ENCODE measurements around the gene MVK. TPM values are rescaled to one million over a fixed set of nuclear protein-coding genes. Genes with fewer than 3 reads are reported as not detected.

Gene MVK
- total RNA-seq, 1 donor from 2014 or later, result 53.6 TPM

DNA sequence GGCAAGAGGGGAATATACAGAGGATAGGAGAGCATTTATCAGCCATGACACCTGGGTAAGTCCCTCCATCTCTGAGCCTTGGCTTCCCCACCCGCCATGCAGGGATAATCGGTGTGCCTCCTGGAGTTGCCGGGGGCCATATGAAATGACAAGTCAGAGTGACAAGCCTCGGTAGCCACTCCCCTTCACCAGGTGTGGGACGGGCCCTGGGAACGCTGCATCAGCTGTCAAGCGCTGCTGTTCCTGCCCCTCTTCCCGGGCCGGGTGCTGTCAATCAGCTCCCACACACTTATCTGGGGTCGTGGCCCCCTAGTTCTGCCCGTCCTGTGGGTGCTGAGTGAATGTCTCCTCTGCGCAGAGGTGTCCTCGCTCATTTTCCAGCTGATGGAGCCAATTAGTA, 57.2 kb downstream of the MVK start:
- Mint-ChIP-seq H3K9me3 (ENCODE audit: unreplicated experiment) (peaks cover 3% of the 10 kb centered on the region), H3K27me3 (ENCODE audit: unreplicated experiment) (peaks cover 6% of the 10 kb centered on the region), H3K27ac (ENCODE audit: unreplicated experiment) (no peak overlapping the region), H3K4me1 (ENCODE audit: low read depth, unreplicated experiment) (peaks cover 3% of the 10 kb centered on the region), H3K36me3 (ENCODE audit: unreplicated experiment) (peaks cover 6% of the 10 kb centered on the region), H3K4me3 (ENCODE audit: unreplicated experiment) (no peak overlapping the region)
- TF ChIP-seq, protein P1, sequence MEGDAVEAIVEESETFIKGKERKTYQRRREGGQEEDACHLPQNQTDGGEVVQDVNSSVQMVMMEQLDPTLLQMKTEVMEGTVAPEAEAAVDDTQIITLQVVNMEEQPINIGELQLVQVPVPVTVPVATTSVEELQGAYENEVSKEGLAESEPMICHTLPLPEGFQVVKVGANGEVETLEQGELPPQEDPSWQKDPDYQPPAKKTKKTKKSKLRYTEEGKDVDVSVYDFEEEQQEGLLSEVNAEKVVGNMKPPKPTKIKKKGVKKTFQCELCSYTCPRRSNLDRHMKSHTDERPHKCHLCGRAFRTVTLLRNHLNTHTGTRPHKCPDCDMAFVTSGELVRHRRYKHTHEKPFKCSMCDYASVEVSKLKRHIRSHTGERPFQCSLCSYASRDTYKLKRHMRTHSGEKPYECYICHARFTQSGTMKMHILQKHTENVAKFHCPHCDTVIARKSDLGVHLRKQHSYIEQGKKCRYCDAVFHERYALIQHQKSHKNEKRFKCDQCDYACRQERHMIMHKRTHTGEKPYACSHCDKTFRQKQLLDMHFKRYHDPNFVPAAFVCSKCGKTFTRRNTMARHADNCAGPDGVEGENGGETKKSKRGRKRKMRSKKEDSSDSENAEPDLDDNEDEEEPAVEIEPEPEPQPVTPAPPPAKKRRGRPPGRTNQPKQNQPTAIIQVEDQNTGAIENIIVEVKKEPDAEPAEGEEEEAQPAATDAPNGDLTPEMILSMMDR (IDR thresholded peaks at IDR 0.05; ENCODE audit: partially characterized antibody, unreplicated experiment), result no peak
- no peak for DNase-seq

DNA sequence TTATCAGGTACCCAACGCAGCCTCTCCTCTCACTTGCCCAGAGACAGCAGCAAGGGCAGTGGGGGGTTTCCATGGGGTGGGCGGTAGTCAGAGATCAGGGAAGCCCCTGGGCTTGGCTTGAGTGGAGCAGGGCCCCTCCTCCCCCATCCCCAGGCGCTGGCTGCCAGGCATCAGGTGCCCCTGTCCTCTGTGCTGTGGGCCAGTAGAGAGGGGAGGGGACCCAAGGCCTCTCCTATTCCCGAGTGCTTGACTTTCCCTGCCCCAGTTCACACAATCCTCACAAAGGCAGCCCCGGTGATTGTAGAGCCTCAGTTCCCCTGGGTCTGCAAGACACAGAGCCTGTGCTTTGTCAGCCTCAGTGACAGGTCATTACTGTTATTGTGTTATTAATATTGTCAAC, 57.7 kb downstream of the MVK start:
- TF ChIP-seq, protein P1 (IDR thresholded peaks at IDR 0.05; ENCODE audit: partially characterized antibody, unreplicated experiment), result no peak
- Mint-ChIP-seq H3K9me3 (ENCODE audit: unreplicated experiment) (peaks cover 3% of the 10 kb centered on the region), H3K36me3 (ENCODE audit: unreplicated experiment) (peaks cover 6% of the 10 kb centered on the region), H3K4me3 (ENCODE audit: unreplicated experiment) (no peak overlapping the region), H3K27me3 (ENCODE audit: unreplicated experiment) (peaks cover 6% of the 10 kb centered on the region), H3K4me1 (ENCODE audit: low read depth, unreplicated experiment) (peaks cover 3% of the 10 kb centered on the region), H3K27ac (ENCODE audit: unreplicated experiment) (no peak overlapping the region)
- no peak for DNase-seq

DNA sequence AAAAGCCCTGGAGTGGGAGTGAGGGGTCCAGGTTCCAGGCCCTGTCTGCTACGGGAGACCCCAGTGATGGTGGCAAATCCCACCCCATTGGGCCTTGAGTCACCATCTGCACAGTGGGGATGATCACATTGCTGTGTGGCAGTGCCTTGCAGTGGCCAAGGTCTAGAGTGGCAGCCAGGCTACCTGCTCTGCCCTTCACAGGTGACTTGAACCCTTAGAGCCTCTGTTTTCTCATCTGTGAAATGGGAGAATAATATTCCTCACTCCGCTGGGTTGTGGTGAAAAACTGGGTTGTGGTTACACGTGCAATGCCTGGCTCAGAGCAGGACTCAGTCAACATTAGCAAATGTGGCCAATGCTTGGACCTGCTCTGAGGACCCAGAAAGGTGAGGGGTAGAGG, 58.2 kb downstream of the MVK start:
- Mint-ChIP-seq H3K36me3 (ENCODE audit: unreplicated experiment) (peaks cover 6% of the 10 kb centered on the region), H3K4me3 (ENCODE audit: unreplicated experiment) (no peak overlapping the region), H3K27me3 (ENCODE audit: unreplicated experiment) (peaks cover 6% of the 10 kb centered on the region), H3K9me3 (ENCODE audit: unreplicated experiment) (peaks cover 3% of the 10 kb centered on the region), H3K27ac (ENCODE audit: unreplicated experiment) (no peak overlapping the region), H3K4me1 (ENCODE audit: low read depth, unreplicated experiment) (peaks cover 3% of the 10 kb centered on the region)
- DNase-seq, result no peak
- TF ChIP-seq, protein P1 (IDR thresholded peaks at IDR 0.05; ENCODE audit: partially characterized antibody, unreplicated experiment), result no peak

DNA sequence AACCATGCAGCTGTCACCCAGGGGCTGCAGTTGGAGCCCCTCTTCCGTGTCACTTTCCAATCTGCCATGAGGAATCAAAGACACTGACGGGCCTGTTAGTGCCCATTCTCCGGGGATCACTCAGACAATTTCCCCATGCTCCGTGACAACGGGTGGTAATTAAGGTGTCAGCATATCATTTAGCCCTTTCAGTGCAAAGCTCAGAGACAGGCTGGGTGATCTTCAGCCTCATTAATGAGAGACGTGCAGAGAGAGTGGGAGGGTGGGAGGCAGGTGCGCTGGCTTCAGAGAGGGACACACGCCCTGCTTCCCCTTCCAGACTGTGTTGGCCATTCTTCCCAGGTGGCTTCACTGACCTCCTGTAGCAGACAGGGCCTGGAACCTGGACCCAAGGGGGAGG, 58.7 kb downstream of the MVK start:
- peaks cover 7% of the 10 kb centered on the region for H3K4me1 Mint-ChIP-seq (ENCODE audit: low read depth, unreplicated experiment)
- H3K4me3 Mint-ChIP-seq (ENCODE audit: unreplicated experiment), result no peak overlapping the region
- no peak overlapping the region for H3K27ac Mint-ChIP-seq (ENCODE audit: unreplicated experiment)
- H3K27me3 Mint-ChIP-seq (ENCODE audit: unreplicated experiment), result peaks cover 6% of the 10 kb centered on the region
- H3K9me3 Mint-ChIP-seq (ENCODE audit: unreplicated experiment), result peaks cover 3% of the 10 kb centered on the region
- peaks cover 6% of the 10 kb centered on the region for H3K36me3 Mint-ChIP-seq (ENCODE audit: unreplicated experiment)
- no peak for DNase-seq
- TF ChIP-seq, protein P1 (IDR thresholded peaks at IDR 0.05; ENCODE audit: partially characterized antibody, unreplicated experiment), result no peak

DNA sequence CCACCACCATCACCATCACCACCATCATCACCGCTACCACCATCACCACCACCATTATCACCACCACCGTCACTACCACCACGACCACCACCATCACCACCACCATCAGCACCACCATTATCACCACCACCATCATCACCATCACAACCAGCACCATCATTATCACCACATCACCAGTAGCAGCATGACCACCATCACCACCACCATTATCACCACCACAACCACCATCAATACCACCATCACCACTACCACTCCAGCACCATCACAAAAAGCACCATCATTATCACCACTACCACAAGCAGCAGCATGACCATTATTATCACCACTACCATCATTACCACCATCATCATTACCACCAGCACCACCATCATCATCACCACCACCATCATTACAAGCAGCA, 62.1 kb downstream of the MVK start:
- H3K27me3 Mint-ChIP-seq (ENCODE audit: unreplicated experiment), result peaks cover 3% of the 10 kb centered on the region

More for the DNA sequence above, 62.1 kb downstream of the MVK start:
- Mint-ChIP-seq H3K27ac (ENCODE audit: unreplicated experiment) (no peak overlapping the region), H3K9me3 (ENCODE audit: unreplicated experiment) (peaks cover 3% of the 10 kb centered on the region), H3K36me3 (ENCODE audit: unreplicated experiment) (peaks cover 6% of the 10 kb centered on the region), H3K4me1 (ENCODE audit: low read depth, unreplicated experiment) (peaks cover 7% of the 10 kb centered on the region), H3K4me3 (ENCODE audit: unreplicated experiment) (no peak overlapping the region)
- TF ChIP-seq, protein P1 (IDR thresholded peaks at IDR 0.05; ENCODE audit: partially characterized antibody, unreplicated experiment), result no peak
- no peak for DNase-seq
